ENCODE results near the gene WNK2.

Gene WNK2

DNA sequence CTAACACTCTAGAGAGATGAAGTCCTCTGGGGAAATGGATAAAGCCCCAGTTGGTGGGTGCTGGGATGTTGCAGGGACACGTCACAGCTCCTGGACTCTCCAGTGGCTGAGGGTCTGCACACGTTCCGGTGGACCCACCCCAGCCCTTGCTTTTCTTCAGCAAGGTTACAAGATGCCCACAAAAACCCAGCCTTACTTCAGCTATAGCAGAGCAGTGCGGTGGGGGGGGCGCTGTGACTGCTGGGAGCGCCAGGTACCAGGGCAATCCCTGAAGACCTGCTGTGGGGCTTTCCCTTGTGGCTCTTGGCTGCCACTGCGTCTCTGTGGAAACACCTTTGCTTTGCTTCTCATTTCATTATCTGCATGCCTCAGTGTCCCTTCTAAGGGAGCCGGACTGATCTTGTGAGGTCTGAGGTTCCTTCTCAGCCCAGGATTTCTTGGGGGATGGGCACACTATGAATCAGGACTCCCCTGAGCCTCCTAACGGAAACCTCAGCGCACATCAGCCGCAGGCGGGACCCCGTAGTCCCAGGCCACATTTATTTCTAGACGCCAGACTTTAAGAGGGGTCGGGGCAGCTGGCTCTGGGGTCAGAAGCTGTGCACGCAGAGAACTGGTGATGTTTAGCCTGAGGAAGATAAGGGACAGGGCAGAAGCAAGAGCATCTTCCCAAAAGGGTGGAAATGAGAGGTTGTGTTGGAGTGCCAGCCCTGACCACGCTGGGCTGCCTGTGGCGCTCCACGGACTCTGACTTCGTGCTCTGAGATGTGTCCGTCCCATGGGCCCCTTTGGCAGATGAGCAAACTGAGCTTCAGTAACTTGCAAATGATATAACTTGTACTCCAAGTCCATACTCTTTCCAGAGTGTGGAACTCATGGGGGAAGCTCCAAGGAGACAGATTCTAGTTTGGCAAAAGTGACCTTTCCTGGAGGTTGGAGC, 106.8 kb downstream of the WNK2 start:
- no peaks in the 10 kb centered on the region for H3K9me3 ChIP-seq (ENCODE audit: control insufficient read depth, low read length)
- H3K27me3 ChIP-seq (ENCODE audit: control insufficient read depth, insufficient read depth, low read length): peaks cover 7% of the 10 kb centered on the region
- H3K36me3 ChIP-seq (ENCODE audit: control insufficient read depth, insufficient read depth, low read length): no peaks in the 10 kb centered on the region
- peaks cover 5% of the 10 kb centered on the region for H3K4me1 ChIP-seq (ENCODE audit: control insufficient read depth, insufficient read depth, low read length)
- no peak overlapping the region for H3K4me3 ChIP-seq (ENCODE audit: low read length)
- H3K9ac ChIP-seq (ENCODE audit: low read length): no peak overlapping the region

DNA sequence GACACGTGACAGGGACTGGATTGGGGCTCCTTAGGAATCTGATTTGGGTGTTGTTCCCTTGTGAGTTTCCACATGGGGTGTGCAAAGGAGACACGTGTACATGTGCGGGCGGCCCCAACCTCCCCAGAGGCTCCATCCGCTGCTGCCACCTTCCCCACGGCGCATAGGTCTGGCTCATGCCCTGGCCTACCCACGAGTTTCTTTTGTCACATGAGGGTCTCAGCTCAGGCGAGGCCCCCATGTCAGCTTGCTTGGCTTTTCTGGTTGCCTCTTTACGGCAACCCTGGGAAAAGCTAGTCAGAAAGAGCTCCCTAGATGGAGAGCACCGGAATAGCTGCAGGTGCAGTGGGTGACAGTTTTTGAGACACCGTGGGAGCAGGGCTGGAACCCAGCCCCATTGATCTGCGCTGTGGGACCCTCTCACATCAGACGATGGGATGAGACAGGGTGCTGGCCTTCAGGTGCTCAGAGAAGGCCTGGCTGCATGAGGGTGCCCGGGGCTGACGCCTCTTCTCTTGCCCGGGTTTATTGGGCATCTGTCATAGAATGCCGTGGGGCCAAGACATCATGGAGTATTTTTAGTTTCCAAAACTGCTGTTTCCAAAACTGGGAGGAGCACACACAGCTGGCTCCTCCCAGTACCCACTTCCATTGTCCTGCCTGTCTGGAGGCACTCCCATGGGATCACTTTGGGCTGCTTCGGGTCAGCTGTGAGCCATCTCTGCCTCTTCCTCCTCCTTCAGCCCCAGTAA, 107.8 kb downstream of the WNK2 start:
- Histone ChIP-seq H3K36me3 (ENCODE audit: control insufficient read depth, insufficient read depth, low read length) (no peaks in the 10 kb centered on the region), H3K4me3 (ENCODE audit: low read length) (no peak overlapping the region), H3K9me3 (ENCODE audit: control insufficient read depth, low read length) (no peaks in the 10 kb centered on the region), H3K4me1 (ENCODE audit: control insufficient read depth, insufficient read depth, low read length) (peaks cover 5% of the 10 kb centered on the region), H3K27me3 (ENCODE audit: control insufficient read depth, insufficient read depth, low read length) (peaks cover 7% of the 10 kb centered on the region), H3K9ac (ENCODE audit: low read length) (no peak overlapping the region)

DNA sequence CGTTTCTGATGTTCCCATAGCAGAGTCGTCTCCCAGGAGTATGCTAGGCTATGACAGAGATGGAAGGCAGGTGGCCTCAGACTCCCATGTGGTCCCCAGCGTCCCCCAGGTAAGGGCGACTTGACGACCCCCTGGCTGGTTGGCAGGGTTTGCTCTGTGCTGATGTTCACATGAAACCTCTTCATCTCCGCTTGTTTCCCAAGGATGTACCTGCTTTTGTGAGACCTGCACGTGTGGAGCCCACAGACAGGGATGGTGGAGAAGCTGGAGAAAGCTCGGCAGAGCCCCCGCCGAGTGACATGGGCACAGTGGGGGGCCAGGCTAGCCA, 108.3 kb downstream of the WNK2 start:
- H3K9ac ChIP-seq (ENCODE audit: low read length): no peak overlapping the region
- H3K36me3 ChIP-seq (ENCODE audit: control insufficient read depth, insufficient read depth, low read length): no peaks in the 10 kb centered on the region
- H3K4me3 ChIP-seq (ENCODE audit: low read length): no peak overlapping the region
- H3K9me3 ChIP-seq (ENCODE audit: control insufficient read depth, low read length): no peaks in the 10 kb centered on the region
- H3K4me1 ChIP-seq (ENCODE audit: control insufficient read depth, insufficient read depth, low read length): peaks cover 5% of the 10 kb centered on the region
- H3K27me3 ChIP-seq (ENCODE audit: control insufficient read depth, insufficient read depth, low read length): peaks cover 7% of the 10 kb centered on the region

DNA sequence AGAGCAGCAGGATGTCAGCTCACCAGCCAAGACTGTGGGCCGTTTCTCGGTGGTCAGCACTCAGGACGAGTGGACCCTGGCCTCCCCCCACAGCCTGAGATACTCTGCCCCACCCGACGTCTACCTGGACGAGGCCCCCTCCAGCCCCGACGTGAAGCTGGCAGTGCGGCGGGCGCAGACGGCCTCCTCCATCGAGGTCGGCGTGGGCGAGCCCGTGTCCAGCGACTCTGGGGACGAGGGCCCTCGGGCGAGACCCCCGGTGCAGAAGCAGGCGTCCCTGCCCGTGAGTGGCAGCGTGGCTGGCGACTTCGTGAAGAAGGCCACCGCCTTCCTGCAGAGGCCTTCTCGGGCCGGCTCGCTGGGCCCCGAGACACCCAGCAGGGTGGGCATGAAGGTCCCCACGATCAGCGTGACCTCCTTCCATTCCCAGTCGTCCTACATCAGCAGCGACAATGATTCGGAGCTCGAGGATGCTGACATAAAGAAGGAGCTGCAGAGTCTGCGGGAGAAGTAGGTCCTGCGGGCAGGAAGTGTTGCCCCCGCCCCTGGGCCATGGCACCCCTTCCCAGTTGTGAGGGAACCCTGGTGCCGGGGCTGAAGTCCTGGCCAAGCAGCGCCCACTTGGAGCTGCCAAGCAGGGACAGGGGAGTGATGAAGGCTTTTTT, 108.9 kb downstream of the WNK2 start:
- H3K9me3 ChIP-seq (ENCODE audit: control insufficient read depth, low read length): no peaks in the 10 kb centered on the region
- no peak overlapping the region for H3K9ac ChIP-seq (ENCODE audit: low read length)
- H3K36me3 ChIP-seq (ENCODE audit: control insufficient read depth, insufficient read depth, low read length): no peaks in the 10 kb centered on the region
- H3K27me3 ChIP-seq (ENCODE audit: control insufficient read depth, insufficient read depth, low read length): peaks cover 7% of the 10 kb centered on the region
- no peak overlapping the region for H3K4me3 ChIP-seq (ENCODE audit: low read length)
- H3K4me1 ChIP-seq (ENCODE audit: control insufficient read depth, insufficient read depth, low read length): peaks cover 5% of the 10 kb centered on the region

DNA sequence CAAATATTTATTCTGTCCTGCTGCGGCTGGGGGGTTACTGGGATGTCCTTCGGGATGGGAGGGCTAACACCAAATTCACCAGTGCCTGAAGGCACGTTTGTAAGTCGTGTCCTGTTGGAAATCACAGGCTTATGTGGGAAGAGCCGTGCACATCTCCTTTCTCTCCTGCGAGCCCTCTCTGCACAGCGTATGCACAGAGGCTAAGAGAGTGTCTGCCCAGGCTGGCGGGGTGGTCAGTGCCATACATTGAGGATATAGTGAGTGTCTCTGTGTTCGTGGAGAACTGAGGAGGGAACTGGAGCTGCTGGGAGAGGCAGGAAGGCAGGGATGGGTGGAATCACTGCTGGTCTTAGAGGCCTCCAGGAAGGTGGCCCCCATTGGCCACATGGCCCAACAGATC, 110.1 kb downstream of the WNK2 start:
- Histone ChIP-seq H3K4me1 (ENCODE audit: control insufficient read depth, insufficient read depth, low read length) (peaks cover 5% of the 10 kb centered on the region), H3K27me3 (ENCODE audit: control insufficient read depth, insufficient read depth, low read length) (peaks cover 7% of the 10 kb centered on the region), H3K9me3 (ENCODE audit: control insufficient read depth, low read length) (no peaks in the 10 kb centered on the region), H3K36me3 (ENCODE audit: control insufficient read depth, insufficient read depth, low read length) (no peaks in the 10 kb centered on the region), H3K4me3 (ENCODE audit: low read length) (no peak overlapping the region), H3K9ac (ENCODE audit: low read length) (no peak overlapping the region)

DNA sequence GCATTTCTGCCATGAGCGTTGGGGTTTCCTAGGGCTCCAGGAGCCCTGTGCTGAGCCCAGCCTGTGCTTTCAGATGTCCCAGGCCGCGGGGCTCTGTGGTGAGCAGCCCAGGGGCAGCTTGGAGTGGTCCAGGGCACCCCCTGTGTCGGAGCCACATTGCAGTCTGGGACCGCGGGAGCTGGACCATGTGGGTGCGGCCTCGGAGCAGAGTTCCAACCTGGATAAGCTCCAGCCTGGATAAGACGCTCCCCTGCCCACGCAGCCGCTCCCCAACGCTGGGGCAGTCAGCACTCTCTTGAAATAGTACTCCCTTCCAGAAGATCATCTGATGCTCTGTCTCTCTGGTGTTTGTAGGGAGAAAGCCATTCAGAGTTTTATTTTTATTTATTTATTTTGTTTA, 111.1 kb downstream of the WNK2 start:
- Histone ChIP-seq H3K4me3 (ENCODE audit: low read length) (no peak overlapping the region), H3K36me3 (ENCODE audit: control insufficient read depth, insufficient read depth, low read length) (no peaks in the 10 kb centered on the region), H3K4me1 (ENCODE audit: control insufficient read depth, insufficient read depth, low read length) (peaks cover 6% of the 10 kb centered on the region), H3K27me3 (ENCODE audit: control insufficient read depth, insufficient read depth, low read length) (peaks cover 7% of the 10 kb centered on the region), H3K9me3 (ENCODE audit: control insufficient read depth, low read length) (no peaks in the 10 kb centered on the region), H3K9ac (ENCODE audit: low read length) (no peak overlapping the region)

DNA sequence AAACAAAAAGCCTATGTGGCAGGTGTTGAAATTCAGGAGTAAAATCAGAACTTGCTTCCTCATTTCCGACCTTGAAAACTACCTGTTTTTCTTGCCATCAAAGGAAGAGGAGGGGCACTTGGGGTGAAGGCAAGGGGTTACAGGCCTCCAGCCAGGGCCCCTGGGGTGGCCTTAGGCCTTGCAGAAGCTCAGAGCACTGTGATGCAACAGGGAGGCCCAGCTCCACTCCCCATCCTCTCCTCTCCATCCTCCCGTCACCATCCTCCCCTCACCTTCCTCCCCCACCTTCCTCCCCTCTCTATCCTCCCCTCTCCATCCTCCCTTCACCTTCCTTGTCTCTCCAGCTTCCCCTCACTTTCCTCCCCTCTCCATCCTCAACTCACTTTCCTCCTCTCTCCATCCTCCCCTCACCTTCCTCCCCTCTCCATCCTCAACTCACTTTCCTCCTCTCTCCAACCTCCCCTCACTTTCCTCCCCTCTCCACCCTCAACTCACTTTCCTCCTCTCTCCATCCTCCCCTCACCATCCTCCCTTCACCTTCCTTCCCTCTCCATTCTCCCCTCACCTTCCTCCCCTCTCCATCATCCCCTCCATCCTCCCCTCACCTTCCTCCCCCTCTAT, 111.6 kb downstream of the WNK2 start:
- H3K4me1 ChIP-seq (ENCODE audit: control insufficient read depth, insufficient read depth, low read length): peaks cover 12% of the 10 kb centered on the region
- H3K36me3 ChIP-seq (ENCODE audit: control insufficient read depth, insufficient read depth, low read length): no peaks in the 10 kb centered on the region
- H3K9ac ChIP-seq (ENCODE audit: low read length): no peak overlapping the region
- no peak overlapping the region for H3K4me3 ChIP-seq (ENCODE audit: low read length)
- peaks cover 7% of the 10 kb centered on the region for H3K27me3 ChIP-seq (ENCODE audit: control insufficient read depth, insufficient read depth, low read length)
- no peaks in the 10 kb centered on the region for H3K9me3 ChIP-seq (ENCODE audit: control insufficient read depth, low read length)

DNA sequence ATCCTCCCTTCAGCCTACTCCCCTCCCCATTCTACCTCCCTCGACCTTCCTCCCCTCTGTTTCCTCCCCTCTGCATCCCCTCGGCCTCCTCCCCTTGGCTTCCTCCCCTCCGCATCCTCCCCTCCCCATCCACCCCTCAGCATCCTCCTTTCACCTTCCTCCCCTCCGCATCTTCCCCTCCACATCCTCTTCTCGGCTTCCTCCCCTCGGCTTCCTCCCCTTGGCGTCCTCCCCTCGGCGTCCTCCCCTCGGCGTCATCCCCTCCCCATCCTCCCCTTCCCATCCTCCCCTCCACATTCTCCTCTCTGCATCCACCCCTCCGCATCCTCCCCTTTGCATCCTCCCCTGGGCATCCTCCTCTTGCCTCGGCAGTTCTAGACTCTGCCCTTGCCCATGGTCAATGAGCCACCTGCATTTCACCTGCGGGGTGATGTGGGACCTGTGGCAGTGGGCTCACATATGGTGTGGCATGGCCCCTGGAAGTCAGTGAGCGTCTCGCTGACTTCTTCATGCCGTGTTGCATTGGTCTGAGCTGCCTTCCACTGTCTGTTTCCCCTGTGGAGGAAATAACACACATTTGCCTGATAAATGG, 113.0 kb downstream of the WNK2 start:
- Histone ChIP-seq H3K27me3 (ENCODE audit: control insufficient read depth, insufficient read depth, low read length) (peaks cover 7% of the 10 kb centered on the region), H3K9me3 (ENCODE audit: control insufficient read depth, low read length) (no peaks in the 10 kb centered on the region), H3K36me3 (ENCODE audit: control insufficient read depth, insufficient read depth, low read length) (no peaks in the 10 kb centered on the region), H3K9ac (ENCODE audit: low read length) (no peak overlapping the region), H3K4me1 (ENCODE audit: control insufficient read depth, insufficient read depth, low read length) (peaks cover 14% of the 10 kb centered on the region), H3K4me3 (ENCODE audit: low read length) (no peak overlapping the region)

DNA sequence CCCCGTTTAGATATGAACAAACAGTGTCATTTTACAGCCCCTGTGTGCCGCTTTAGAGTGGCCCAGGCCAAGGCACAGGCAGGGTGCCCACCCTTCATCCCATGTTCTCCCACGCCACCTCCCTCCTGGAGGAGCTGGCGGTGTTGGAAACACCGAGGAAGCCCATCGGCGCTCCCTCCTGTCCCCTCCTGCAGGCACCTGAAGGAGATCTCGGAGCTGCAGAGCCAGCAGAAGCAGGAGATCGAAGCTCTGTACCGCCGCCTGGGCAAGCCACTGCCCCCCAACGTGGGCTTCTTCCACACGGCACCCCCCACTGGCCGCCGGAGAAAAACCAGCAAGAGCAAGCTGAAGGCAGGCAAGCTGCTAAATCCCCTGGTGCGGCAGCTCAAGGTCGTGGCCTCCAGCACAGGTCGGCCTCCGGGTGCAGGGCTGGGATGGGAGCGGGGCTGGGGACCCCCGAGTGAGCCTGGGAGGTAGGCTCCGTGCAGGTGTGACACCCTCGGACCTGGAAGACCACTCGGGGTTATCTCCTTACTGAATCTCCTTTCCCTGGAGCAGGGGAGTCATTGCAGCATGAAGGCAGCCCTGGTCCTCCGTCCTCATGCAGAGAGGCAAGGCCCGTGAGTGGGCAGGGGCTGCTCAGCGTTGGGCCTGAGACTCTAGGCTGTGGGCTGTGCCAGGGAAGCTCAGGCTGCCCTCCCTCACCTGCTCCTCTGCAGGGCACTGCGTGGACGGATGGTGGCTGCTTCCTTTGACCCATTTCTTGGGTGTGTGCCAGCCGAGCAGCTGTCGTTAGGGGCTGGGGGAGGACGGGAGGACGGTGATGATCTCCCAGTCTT, 113.9 kb downstream of the WNK2 start:
- H3K4me1 ChIP-seq (ENCODE audit: control insufficient read depth, insufficient read depth, low read length): peaks cover 22% of the 10 kb centered on the region
- no peaks in the 10 kb centered on the region for H3K36me3 ChIP-seq (ENCODE audit: control insufficient read depth, insufficient read depth, low read length)
- H3K9ac ChIP-seq (ENCODE audit: low read length): no peak overlapping the region
- peaks cover 7% of the 10 kb centered on the region for H3K27me3 ChIP-seq (ENCODE audit: control insufficient read depth, insufficient read depth, low read length)
- H3K9me3 ChIP-seq (ENCODE audit: control insufficient read depth, low read length): no peaks in the 10 kb centered on the region
- H3K4me3 ChIP-seq (ENCODE audit: low read length): no peak overlapping the region

DNA sequence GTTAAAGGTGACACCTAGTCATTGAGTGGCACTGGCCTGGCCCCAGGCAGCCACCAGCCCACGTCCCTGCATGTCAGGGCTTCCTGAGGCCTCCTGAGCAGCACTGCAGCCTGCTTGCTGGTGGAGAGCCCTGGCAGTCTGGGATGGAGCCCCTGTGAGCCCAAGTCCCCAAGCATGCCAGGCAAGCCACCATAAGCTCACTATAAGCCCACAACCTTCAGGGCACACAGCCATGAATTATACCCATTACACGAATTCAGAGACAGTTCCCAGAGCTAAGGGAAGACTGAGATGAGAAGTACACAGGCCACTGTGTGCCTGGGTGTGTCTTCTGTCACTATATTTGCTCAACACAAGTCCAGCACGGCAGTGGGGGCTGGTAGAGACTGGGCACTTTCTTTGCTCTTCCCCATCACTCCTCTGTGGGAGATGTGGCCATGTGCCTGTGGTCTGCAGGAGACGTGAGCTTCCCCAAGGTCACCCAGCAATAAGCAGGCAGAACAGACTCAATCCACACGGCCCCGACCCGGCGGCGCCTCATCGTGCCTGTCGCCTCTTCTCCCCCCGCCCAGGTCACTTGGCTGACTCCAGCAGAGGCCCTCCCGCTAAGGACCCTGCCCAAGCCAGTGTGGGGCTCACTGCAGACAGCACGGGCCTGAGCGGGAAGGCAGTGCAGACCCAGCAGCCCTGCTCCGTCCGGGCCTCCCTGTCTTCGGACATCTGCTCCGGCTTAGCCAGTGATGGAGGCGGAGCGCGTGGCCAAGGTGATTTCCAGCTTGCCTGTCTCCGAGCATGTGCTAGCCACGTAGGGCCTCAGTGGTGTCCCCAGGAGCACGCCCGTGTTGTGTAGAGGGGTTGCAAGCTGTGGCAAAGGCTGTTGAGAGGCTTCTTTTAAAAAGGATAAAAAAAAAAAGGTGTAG, 114.8 kb downstream of the WNK2 start:
- H3K4me1 ChIP-seq (ENCODE audit: control insufficient read depth, insufficient read depth, low read length): peaks cover 22% of the 10 kb centered on the region
- no peak overlapping the region for H3K9ac ChIP-seq (ENCODE audit: low read length)

More for the DNA sequence above, 114.8 kb downstream of the WNK2 start:
- Histone ChIP-seq H3K4me3 (ENCODE audit: low read length) (no peak overlapping the region), H3K36me3 (ENCODE audit: control insufficient read depth, insufficient read depth, low read length) (no peaks in the 10 kb centered on the region), H3K9me3 (ENCODE audit: control insufficient read depth, low read length) (no peaks in the 10 kb centered on the region), H3K27me3 (ENCODE audit: control insufficient read depth, insufficient read depth, low read length) (peaks cover 7% of the 10 kb centered on the region)
